Activated CD4-positive, CD25-positive, alpha-beta regulatory T cell treated with anti-CD3 and anti-CD28 coated beads, Interleukin-2, amount 50 U/mL, for 24 hours (primary cell): ENCODE results near the gene CD99L2.
A peak's percentile ranks its signal among the peaks of the same experiment; 100 is the strongest.
"Not testable (repeated sequence)": the region's sequence is repeated elsewhere in the genome, so short reads cannot be mapped to it uniquely, and the experiment has no call there.

Source experiments
- ATAC-seq, 2 donors: fragments of 150-1000 bp; cut with Tn5 transposase; one replicate each; pipeline ENCODE4 v1.10.0; 2021; ENCODE audit warnings: mild to moderate bottlenecking in 1 of 2, moderate library complexity in 1 of 2

The CD99L2 gene

GRCh38 chrX:150849996-150850720 lies 48.3 kb downstream of the CD99L2 start:
- no peak for ATAC-seq

GRCh38 chrX:150849486-150849885 lies 49.0 kb downstream of the CD99L2 start:
- no peak for ATAC-seq

GRCh38 chrX:150848914-150849365 lies 49.5 kb downstream of the CD99L2 start:
- no peak for ATAC-seq

GRCh38 chrX:150847088-150847487 lies 51.4 kb downstream of the CD99L2 start:
- no peak for ATAC-seq

GRCh38 chrX:150846130-150846529 lies 52.3 kb downstream of the CD99L2 start:
- ATAC-seq = no peak

GRCh38 chrX:150845091-150845490 lies 53.4 kb downstream of the CD99L2 start:
- ATAC-seq = no peak

- no peak for ATAC-seq
These were observed 54.5 kb downstream of the CD99L2 start for GRCh38 chrX:150844016-150844415.

- ATAC-seq = no peak
These were observed 56.2 kb downstream of the CD99L2 start for GRCh38 chrX:150842198-150842685.

GRCh38 chrX:150841456-150842197 lies 56.8 kb downstream of the CD99L2 start:
- no peak for ATAC-seq

- no peak for ATAC-seq
These were observed 60.6 kb downstream of the CD99L2 start for GRCh38 chrX:150837845-150838244.

- no peak for ATAC-seq
These were observed 63.8 kb downstream of the CD99L2 start for GRCh38 chrX:150834695-150835094.

- no peak for ATAC-seq
These were observed 64.9 kb downstream of the CD99L2 start for GRCh38 chrX:150833454-150834056.

GRCh38 chrX:150831863-150832262 lies 66.6 kb downstream of the CD99L2 start:
- no peak for ATAC-seq

GRCh38 chrX:150828785-150829184 lies 69.7 kb downstream of the CD99L2 start:
- no peak for ATAC-seq

- ATAC-seq = not testable (repeated sequence)
These were observed 74.1 kb downstream of the CD99L2 start for GRCh38 chrX:150824352-150824751.

- ATAC-seq = not testable (repeated sequence)
These were observed 74.6 kb downstream of the CD99L2 start for GRCh38 chrX:150823826-150824225.

GRCh38 chrX:150821971-150822370 lies 76.5 kb downstream of the CD99L2 start:
- no peak for ATAC-seq

- ATAC-seq = peak in 1 of 2 donors; percentile 10
These were observed 84.5 kb downstream of the CD99L2 start for GRCh38 chrX:150813922-150814321.

GRCh38 chrX:150806827-150807226 lies 91.6 kb downstream of the CD99L2 start:
- no peak for ATAC-seq

- ATAC-seq = no peak
These were observed 92.7 kb downstream of the CD99L2 start for GRCh38 chrX:150805736-150806135.

GRCh38 chrX:150792949-150793527 lies 105.4 kb downstream of the CD99L2 start:
- no peak for ATAC-seq

GRCh38 chrX:150790021-150790420 lies 108.4 kb downstream of the CD99L2 start:
- ATAC-seq = no peak

GRCh38 chrX:150781677-150782076 lies 116.8 kb downstream of the CD99L2 start:
- no peak for ATAC-seq
